Lung (tissue), 12 donors: Measurements from ENCODE around the gene ECT2. TPM values are rescaled to one million over a fixed set of nuclear protein-coding genes. Genes with fewer than 3 reads are reported as not detected.

Source experiments
- ATAC-seq: fragments of 200-7000 bp; cut with Tn5 transposase; one replicate; pipeline ENCODE4 v1.9.1; 2020; ENCODE audit warnings: moderate number of reproducible peaks; ENCODE audit not compliant: insufficient read depth, low FRiP score
- DNase-seq, 3 donors: peaks; one replicate each; pipeline ENCODE4 v3.0.0-alpha.2; 2013 to 2017
- H3K27ac ChIP-seq, 2 donors: one replicate each; pipeline ENCODE4 v1.5.1; 2013; ENCODE audit warnings: mild to moderate bottlenecking in 2 of 2, moderate library complexity in 2 of 2, control low read depth in 1 of 2, inconsistent platforms in 1 of 2, low read depth in 1 of 2, low read length in 1 of 2
- H3K27me3 ChIP-seq, 3 donors: one replicate each; pipeline ENCODE4 v1.5.1; 2013; ENCODE audit warnings: low read length in 2 of 3; ENCODE audit not compliant: control insufficient read depth in 3 of 3, insufficient read depth in 3 of 3
- H3K36me3 ChIP-seq, 4 donors: one replicate each; pipeline ENCODE4 v1.5.1; 2013; ENCODE audit warnings: low read length in 4 of 4, mild to moderate bottlenecking in 1 of 4, moderate library complexity in 1 of 4; ENCODE audit not compliant: control insufficient read depth in 4 of 4, insufficient read depth in 4 of 4
- H3K4me1 ChIP-seq, 5 donors: one replicate each; pipeline ENCODE4 v1.5.1; 2013; ENCODE audit warnings: low read length in 5 of 5, mild to moderate bottlenecking in 2 of 5, moderate library complexity in 1 of 5; ENCODE audit not compliant: control insufficient read depth in 5 of 5, insufficient read depth in 5 of 5
- H3K4me3 ChIP-seq: one replicate; pipeline ENCODE4 v1.5.1; 2013; ENCODE audit warnings: mild to moderate bottlenecking, control low read depth, moderate library complexity
- H3K9ac ChIP-seq, 2 donors: one replicate each; pipeline ENCODE4 v1.5.1; 2013; ENCODE audit warnings: low read length in 2 of 2, control low read depth in 1 of 2; ENCODE audit not compliant: insufficient read depth in 1 of 2
- H3K9me3 ChIP-seq, 4 donors: one replicate each; pipeline ENCODE4 v1.5.1; 2013; ENCODE audit warnings: low read length in 3 of 4, mild to moderate bottlenecking in 1 of 4, moderate library complexity in 1 of 4; ENCODE audit not compliant: control insufficient read depth in 4 of 4, insufficient read depth in 3 of 4
- CTCF ChIP-seq: IDR thresholded peaks from 2 replicates; pipeline ENCODE4 v1.5.1; 2012; ENCODE audit warnings: mild to moderate bottlenecking; ENCODE audit errors: control extremely low read depth, extremely low read depth
- WGBS, 2 donors: extraction: QIAGEN DNeasy Blood & Tissue Kit; methylation state at CpG; one replicate each; pipeline ENCODE4 v1.1.7; 2013; 5-methylcytosine and 5-hydroxymethylcytosine counted together
- polyA plus RNA-seq, 2 donors: library from polyadenylated mRNA; stranded (reverse); fragments of 200-250 nt; gene quantifications; one replicate each; pipeline ENCODE4 v1.2.1, GENCODE V29; 2013
- total RNA-seq, 2 donors: library from RNA; depleted of rRNA in 1 of 2; stranded (reverse); fragments of >200 nt in 1 of 2; gene quantifications; one replicate each; pipeline ENCODE4 v1.2.1, GENCODE V29; 2014 to 2021
- donor health status: control.
- donor health status: control.
- donor health status: Bipolar disorder and iron deficiency.
- donor health status: healthy.
- donor health status: DM: yes; HTN: yes; CAD: no.

Gene ECT2
- total and polyA plus RNA-seq, 4 donors, result 4.2 to 19.5 (median 8.5) TPM

- H3K27me3 ChIP-seq, result no peaks in the 10 kb centered on the region
- 98 to 100% methylated on average over 2 of the region's 2 CpGs for WGBS, 2 donors
- H3K4me1 ChIP-seq, result no peaks in the 10 kb centered on the region
- no peak overlapping the region for H3K4me3 ChIP-seq
- DNase-seq (no peak), ATAC-seq (no peak)
- TF ChIP-seq CTCF, result no peak
- no peak overlapping the region for H3K27ac ChIP-seq
- H3K9ac ChIP-seq, result no peak overlapping the region
- H3K9me3 ChIP-seq, result no peaks in the 10 kb centered on the region
- peaks cover 0 to 17% (median 4%) of the 10 kb centered on the region in 4 donors for H3K36me3 ChIP-seq
Measured at GRCh38 chr3:172787019-172787418, 36.5 kb downstream of the ECT2 start.

GRCh38 chr3:172787746-172788145, 37.2 kb downstream of the ECT2 start:
- Histone ChIP-seq H3K4me1 (no peaks in the 10 kb centered on the region), H3K9me3 (no peaks in the 10 kb centered on the region), H3K27ac (no peak overlapping the region), H3K27me3 (no peaks in the 10 kb centered on the region), H3K4me3 (no peak overlapping the region), H3K9ac (no peak overlapping the region), H3K36me3 (peaks cover 0 to 14% (median 4%) of the 10 kb centered on the region in 4 donors)
- 98% methylated on average over 1 of the region's 1 CpG for WGBS, 2 donors
- DNase-seq (no peak), ATAC-seq (no peak)
- TF ChIP-seq CTCF, result no peak

- peaks cover 0 to 6% (median 0%) of the 10 kb centered on the region in 5 donors for H3K4me1 ChIP-seq
- H3K4me3 ChIP-seq, result no peak overlapping the region
- no peak for ATAC-seq
- no peaks in the 10 kb centered on the region for H3K27me3 ChIP-seq
- TF ChIP-seq CTCF, result no peak
- no peaks in the 10 kb centered on the region for H3K9me3 ChIP-seq
- H3K36me3 ChIP-seq, result peaks cover 0 to 3% (median under 1%) of the 10 kb centered on the region in 4 donors
- no peak overlapping the region for H3K9ac ChIP-seq
- WGBS, 2 donors, result 72 to 87% methylated on average over 1 of the region's 1 CpG
- no peak overlapping the region for H3K27ac ChIP-seq
- DNase-seq, result no peak
Measured at GRCh38 chr3:172799246-172799645, 48.7 kb downstream of the ECT2 start.

- no peaks in the 10 kb centered on the region for H3K9me3 ChIP-seq
- H3K27ac ChIP-seq, result no peak overlapping the region
- H3K36me3 ChIP-seq, result peaks cover 0 to 3% (median under 1%) of the 10 kb centered on the region in 4 donors
- no peak for ATAC-seq
- H3K4me3 ChIP-seq, result no peak overlapping the region
- no peak for DNase-seq
- H3K4me1 ChIP-seq, result peaks cover 0 to 6% (median 0%) of the 10 kb centered on the region in 5 donors
- no peak for TF ChIP-seq CTCF
- 95 to 100% methylated on average over 2 of the region's 2 CpGs for WGBS, 2 donors
- H3K27me3 ChIP-seq, result no peaks in the 10 kb centered on the region
- H3K9ac ChIP-seq, result no peak overlapping the region
Measured at GRCh38 chr3:172800156-172800555, 49.6 kb downstream of the ECT2 start.
